GM12878 (cell line): ENCODE measurements around the gene APLP1. TPM values are rescaled to one million over a fixed set of nuclear protein-coding genes. Genes with fewer than 3 reads are reported as not detected.
A peak's percentile ranks its signal among the peaks of the same experiment; 100 is the strongest.

Source experiments
- DPF2 ChIP-seq: fragments of 450-650 bp; IDR thresholded peaks from 2 replicates; pipeline ENCODE4 v1.6.1; 2017; ENCODE audit warnings: mild to moderate bottlenecking
- FOS ChIP-seq: IDR thresholded peaks from 3 replicates; pipeline ENCODE4 v1.6.1; 2011; ENCODE audit warnings: borderline replicate concordance; ENCODE audit not compliant: insufficient read length; ENCODE audit errors: extremely low read depth
- FOXM1 ChIP-seq: IDR thresholded peaks from 2 replicates; pipeline ENCODE4 v1.6.1; 2012; ENCODE audit warnings: low read depth, mild to moderate bottlenecking, inconsistent platforms, low read length, moderate library complexity
- GABPA ChIP-seq: IDR thresholded peaks from 2 replicates; pipeline ENCODE4 v1.6.1; 2014; ENCODE audit warnings: antibody characterized with exemption, low read depth, mild to moderate bottlenecking, inconsistent platforms
- HDGF ChIP-seq: fragments of 450-650 bp; IDR thresholded peaks from 2 replicates; pipeline ENCODE4 v1.6.1; 2016; ENCODE audit warnings: antibody characterized with exemption
- JUNB ChIP-seq: IDR thresholded peaks from 2 replicates; pipeline ENCODE4 v1.6.1; 2016; ENCODE audit warnings: antibody characterized with exemption, mild to moderate bottlenecking
- MEF2A ChIP-seq: IDR thresholded peaks from 2 replicates; pipeline ENCODE4 v1.6.1; 2011; ENCODE audit warnings: low read depth, mild to moderate bottlenecking, low read length, moderate library complexity; ENCODE audit not compliant: insufficient read depth
- MTA2 ChIP-seq: fragments of 450-650 bp; IDR thresholded peaks from 2 replicates; pipeline ENCODE4 v1.6.1; 2016; ENCODE audit warnings: low read depth, mild to moderate bottlenecking, moderate library complexity
- NFYB ChIP-seq: IDR thresholded peaks from 2 replicates; pipeline ENCODE4 v1.6.1; 2011; ENCODE audit warnings: low read depth, mild to moderate bottlenecking, low read length, improper control_type of control experiment, moderate library complexity; ENCODE audit not compliant: insufficient read depth
- PAX8 ChIP-seq: fragments of 450-650 bp; IDR thresholded peaks from 2 replicates; pipeline ENCODE4 v1.6.1; 2017; ENCODE audit warnings: mild to moderate bottlenecking, moderate library complexity
- RAD21 ChIP-seq: IDR thresholded peaks from 2 replicates; pipeline ENCODE4 v1.6.1; 2011; ENCODE audit warnings: mild to moderate bottlenecking, low read depth, low read length, moderate library complexity; ENCODE audit not compliant: insufficient read depth
- REST ChIP-seq: IDR thresholded peaks from 2 replicates; pipeline ENCODE4 v1.6.1; 2012; ENCODE audit warnings: mild to moderate bottlenecking, low read depth, low read length
- RUNX3 ChIP-seq: IDR thresholded peaks from 2 replicates; pipeline ENCODE4 v1.6.1; 2012; ENCODE audit warnings: low read length, inconsistent platforms
- ZBTB4 ChIP-seq: fragments of 450-650 bp; formaldehyde crosslinking; IDR thresholded peaks from 2 replicates; pipeline ENCODE4 v1.4.0; 2022; ENCODE audit warnings: mild to moderate bottlenecking, moderate library complexity
- polyA plus RNA-seq, 11 experiments: library from polyadenylated mRNA; depleted of rRNA in 4 of 11; unstranded in 6 of 11; stranded (reverse) in 5 of 11; fragments of >200 nt; fragmentation: Nextera tagmentation in 4 of 11; fragmentation: Illumina TruSeq in 1 of 11; extraction: Ambion mirVana in 4 of 11; extraction: Trizol in 1 of 11; gene quantifications; 1 replicate in 1 of 11; 2 replicates in 10 of 11; pipeline versions ENCODE4 v1.2.1 to v1.2.3, GENCODE V29; 2011 to 2016; ENCODE audit warnings: inconsistent platforms in 2 of 11, missing spikeins in 2 of 11, low read depth in 1 of 11
- total RNA-seq, 4 experiments: library from RNA; depleted of rRNA in 3 of 4; stranded (reverse); fragments of >200 nt in 3 of 4; fragmentation: Illumina TruSeq in 1 of 4; extraction: Trizol in 1 of 4; gene quantifications; 2 replicates each; pipeline versions ENCODE4 v1.2.1 to v1.2.3, GENCODE V29; 2013 to 2021
- TF ChIP-seq, protein P1 (sequence below): IDR thresholded peaks from 2 replicates; pipeline ENCODE4 v1.6.1; 2012; ENCODE audit warnings: low read length, inconsistent platforms
- TF ChIP-seq, protein P2 (sequence below): IDR thresholded peaks from 2 replicates; pipeline ENCODE4 v1.6.1; 2011; ENCODE audit warnings: borderline replicate concordance, low read depth, mild to moderate bottlenecking, moderate library complexity, mixed read lengths, low read length; ENCODE audit not compliant: insufficient read depth; ENCODE audit errors: extremely low read length

APLP1 gene
- total and polyA plus RNA-seq, 10 of the 15 experiments (the other 5 are each of a cell fraction or from before 2014, with no cell fraction given) = 0.07 to 2.2 (median 0.91) TPM; not detected in 1

DNA sequence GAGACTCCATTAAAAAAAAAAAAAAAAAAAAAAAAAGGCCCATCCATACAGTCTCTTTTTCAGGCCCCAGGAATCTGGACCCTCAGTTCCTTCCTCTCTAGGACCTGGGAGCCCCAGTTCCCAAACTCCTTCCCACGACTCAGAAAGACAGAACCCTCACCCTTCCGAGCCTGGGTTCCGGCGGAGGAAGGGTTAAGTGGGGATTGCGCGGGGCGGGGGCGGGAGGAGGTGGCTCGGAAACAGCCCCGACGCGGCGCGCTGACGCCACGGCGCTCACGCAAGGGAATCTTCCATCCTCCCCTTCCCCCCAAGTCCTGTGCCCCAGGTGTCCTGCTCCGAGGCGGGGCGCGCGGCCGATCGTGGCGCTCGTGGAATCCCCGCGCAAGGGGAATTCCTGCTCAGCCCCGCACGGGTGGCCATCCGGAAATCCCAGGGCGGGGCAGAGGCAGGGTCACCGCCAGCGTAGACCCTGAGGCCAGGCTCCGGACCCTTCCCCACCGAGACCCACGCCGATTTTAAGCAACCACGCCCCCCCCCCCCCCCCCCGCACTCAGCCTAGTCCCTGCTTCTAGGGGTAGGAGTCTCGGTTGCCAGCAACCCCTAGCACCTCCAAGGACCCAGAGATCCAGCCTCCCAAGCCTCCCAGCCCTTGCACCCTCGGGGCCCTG, 31.3 kb downstream of the APLP1 start (continued):
- TF ChIP-seq NFYB (no peak), JUNB (no peak), PAX8 (no peak), ZBTB4 (CRISPR knock-in tag) (no peak), REST (no peak), FOXM1 (no peak; the same call in 1 of the 2 replicates), DPF2 (peak; percentile 26; the same call in 1 of the 2 replicates), HDGF (0 out of 2 replicates have a peak, but pooled peaks have one; percentile 36), RUNX3 (no peak; the same call in none of the 2 replicates), FOS (no peak), GABPA (no peak), MTA2 (no peak), RAD21 (no peak), MEF2A (0 out of 2 replicates have a peak, but pooled peaks have one; percentile 21)
- TF ChIP-seq, protein P1, sequence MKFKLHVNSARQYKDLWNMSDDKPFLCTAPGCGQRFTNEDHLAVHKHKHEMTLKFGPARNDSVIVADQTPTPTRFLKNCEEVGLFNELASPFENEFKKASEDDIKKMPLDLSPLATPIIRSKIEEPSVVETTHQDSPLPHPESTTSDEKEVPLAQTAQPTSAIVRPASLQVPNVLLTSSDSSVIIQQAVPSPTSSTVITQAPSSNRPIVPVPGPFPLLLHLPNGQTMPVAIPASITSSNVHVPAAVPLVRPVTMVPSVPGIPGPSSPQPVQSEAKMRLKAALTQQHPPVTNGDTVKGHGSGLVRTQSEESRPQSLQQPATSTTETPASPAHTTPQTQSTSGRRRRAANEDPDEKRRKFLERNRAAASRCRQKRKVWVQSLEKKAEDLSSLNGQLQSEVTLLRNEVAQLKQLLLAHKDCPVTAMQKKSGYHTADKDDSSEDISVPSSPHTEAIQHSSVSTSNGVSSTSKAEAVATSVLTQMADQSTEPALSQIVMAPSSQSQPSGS = 0 out of 2 replicates have a peak, but pooled peaks have one; percentile 11
- TF ChIP-seq, protein P2, sequence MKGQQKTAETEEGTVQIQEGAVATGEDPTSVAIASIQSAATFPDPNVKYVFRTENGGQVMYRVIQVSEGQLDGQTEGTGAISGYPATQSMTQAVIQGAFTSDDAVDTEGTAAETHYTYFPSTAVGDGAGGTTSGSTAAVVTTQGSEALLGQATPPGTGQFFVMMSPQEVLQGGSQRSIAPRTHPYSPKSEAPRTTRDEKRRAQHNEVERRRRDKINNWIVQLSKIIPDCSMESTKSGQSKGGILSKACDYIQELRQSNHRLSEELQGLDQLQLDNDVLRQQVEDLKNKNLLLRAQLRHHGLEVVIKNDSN = no peak
